Measurements from ENCODE around the gene ZNF512.

Gene ZNF512

DNA sequence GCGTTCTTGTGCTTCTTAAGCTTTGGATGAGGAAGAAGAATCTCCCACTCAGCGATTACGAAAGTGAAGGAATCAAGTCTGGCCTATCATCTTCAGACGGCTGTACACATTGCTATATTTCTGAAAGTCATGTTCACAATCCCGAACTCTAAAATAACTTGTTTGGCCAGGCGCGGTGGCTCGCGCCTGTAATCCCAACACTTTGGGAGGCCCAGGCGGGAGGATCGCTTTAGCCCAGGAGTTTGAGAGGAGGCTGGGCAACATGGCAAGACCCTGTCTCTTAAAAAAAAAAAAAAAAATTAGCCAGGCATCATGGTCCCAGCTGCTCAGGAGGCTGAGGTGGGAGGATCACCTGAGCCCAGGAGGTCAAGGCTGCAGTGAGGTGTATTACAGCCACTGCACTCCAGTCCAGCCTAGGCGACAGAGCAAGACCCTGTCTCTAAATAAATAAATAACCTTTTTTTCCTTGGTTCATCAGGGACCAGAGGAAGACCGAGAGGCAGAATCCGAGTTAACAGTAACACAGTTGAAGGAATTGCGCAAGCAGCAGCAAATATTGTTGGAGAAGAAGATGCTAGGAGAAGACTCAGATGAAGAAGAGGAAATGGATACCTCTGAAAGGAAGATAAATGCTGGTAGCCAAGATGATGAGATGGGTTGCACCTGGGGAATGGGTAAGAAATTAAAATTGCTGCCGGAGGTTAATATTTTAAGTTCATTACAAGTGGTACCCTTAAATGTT is 82.0 kb downstream of the ZNF512 start:
- peaks cover 18% of the 10 kb centered on the region; the same call in 1 of the 2 replicates for H3K36me3 ChIP-seq (ENCODE audit: insufficient read depth, low read length)
- H3K79me2 ChIP-seq (ENCODE audit: insufficient read depth, low read length) = peaks cover 49% of the 10 kb centered on the region
- peak overlapping the region; percentile 74 for H3K9ac ChIP-seq (ENCODE audit: low read depth, low read length, poor library complexity, severe bottlenecking)
- H3F3A ChIP-seq (ENCODE audit: low read depth) = no peaks in the 10 kb centered on the region
- no peaks in the 10 kb centered on the region for H3K9me2 ChIP-seq (replicated peaks; ENCODE audit: low read depth, low read length)
- H3K4me2 ChIP-seq (ENCODE audit: low read depth, low read length, poor library complexity, severe bottlenecking) = peak overlapping the region; percentile 83
- peaks cover 22% of the 10 kb centered on the region for H3K4me1 ChIP-seq (ENCODE audit: insufficient read depth, low read length, poor library complexity, severe bottlenecking)
- no peaks in the 10 kb centered on the region for H3K27me3 ChIP-seq (ENCODE audit: insufficient read depth, low read length, poor library complexity, severe bottlenecking)
- H3K4me3 ChIP-seq (ENCODE audit: low read length, poor library complexity, severe bottlenecking) = peak overlapping the region; percentile 85
- no peaks in the 10 kb centered on the region for H3K9me3 ChIP-seq (ENCODE audit: insufficient read depth, low read depth, low read length)
- H4K20me1 ChIP-seq (ENCODE audit: insufficient read depth, low read length, poor library complexity, severe bottlenecking) = no peaks in the 10 kb centered on the region
- H2AFZ ChIP-seq (ENCODE audit: low read length) = no peak overlapping the region
- TF ChIP-seq, protein P1, sequence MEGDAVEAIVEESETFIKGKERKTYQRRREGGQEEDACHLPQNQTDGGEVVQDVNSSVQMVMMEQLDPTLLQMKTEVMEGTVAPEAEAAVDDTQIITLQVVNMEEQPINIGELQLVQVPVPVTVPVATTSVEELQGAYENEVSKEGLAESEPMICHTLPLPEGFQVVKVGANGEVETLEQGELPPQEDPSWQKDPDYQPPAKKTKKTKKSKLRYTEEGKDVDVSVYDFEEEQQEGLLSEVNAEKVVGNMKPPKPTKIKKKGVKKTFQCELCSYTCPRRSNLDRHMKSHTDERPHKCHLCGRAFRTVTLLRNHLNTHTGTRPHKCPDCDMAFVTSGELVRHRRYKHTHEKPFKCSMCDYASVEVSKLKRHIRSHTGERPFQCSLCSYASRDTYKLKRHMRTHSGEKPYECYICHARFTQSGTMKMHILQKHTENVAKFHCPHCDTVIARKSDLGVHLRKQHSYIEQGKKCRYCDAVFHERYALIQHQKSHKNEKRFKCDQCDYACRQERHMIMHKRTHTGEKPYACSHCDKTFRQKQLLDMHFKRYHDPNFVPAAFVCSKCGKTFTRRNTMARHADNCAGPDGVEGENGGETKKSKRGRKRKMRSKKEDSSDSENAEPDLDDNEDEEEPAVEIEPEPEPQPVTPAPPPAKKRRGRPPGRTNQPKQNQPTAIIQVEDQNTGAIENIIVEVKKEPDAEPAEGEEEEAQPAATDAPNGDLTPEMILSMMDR (conservative IDR thresholded peaks at IDR 0.05; ENCODE audit: low read length) = no peak
- TF ChIP-seq EZH2phosphoT487 (IDR thresholded peaks at IDR 0.05; ENCODE audit: borderline replicate concordance) = no peak

DNA sequence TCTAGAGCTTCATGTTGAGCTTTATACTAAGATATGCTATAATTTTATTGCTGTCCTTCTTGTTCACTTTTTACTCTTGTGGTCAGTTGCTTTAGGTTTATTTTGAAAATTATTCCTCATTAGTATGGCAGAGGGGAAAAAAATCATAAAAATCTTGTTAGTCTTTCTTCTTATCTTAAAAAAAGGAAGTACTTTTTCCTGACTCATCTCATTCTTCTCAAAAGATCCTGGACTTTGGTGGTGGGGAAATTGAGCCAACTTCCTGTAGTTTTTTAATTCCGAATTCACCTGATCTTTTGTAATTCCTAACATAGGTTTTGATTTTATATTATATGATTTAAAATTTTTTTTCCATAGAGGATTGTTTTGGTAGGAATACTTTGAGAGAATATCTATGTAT is 84.6 kb downstream of the ZNF512 start:
- no peaks in the 10 kb centered on the region for H3F3A ChIP-seq (ENCODE audit: low read depth)
- H3K9me2 ChIP-seq (replicated peaks; ENCODE audit: low read depth, low read length) = no peaks in the 10 kb centered on the region
- peaks cover 12% of the 10 kb centered on the region for H3K4me1 ChIP-seq (ENCODE audit: insufficient read depth, low read length, poor library complexity, severe bottlenecking)
- H3K9me3 ChIP-seq (ENCODE audit: insufficient read depth, low read depth, low read length) = no peaks in the 10 kb centered on the region
- no peaks in the 10 kb centered on the region for H3K27me3 ChIP-seq (ENCODE audit: insufficient read depth, low read length, poor library complexity, severe bottlenecking)
- H3K79me2 ChIP-seq (ENCODE audit: insufficient read depth, low read length) = peaks cover 30% of the 10 kb centered on the region
- H3K4me2 ChIP-seq (ENCODE audit: low read depth, low read length, poor library complexity, severe bottlenecking) = peak overlapping the region; percentile 28
- H3K9ac ChIP-seq (ENCODE audit: low read depth, low read length, poor library complexity, severe bottlenecking) = no peak overlapping the region
- no peak overlapping the region for H2AFZ ChIP-seq (ENCODE audit: low read length)
- H3K36me3 ChIP-seq (ENCODE audit: insufficient read depth, low read length) = peaks cover 14% of the 10 kb centered on the region; the same call in 1 of the 2 replicates
- TF ChIP-seq, protein P1 (conservative IDR thresholded peaks at IDR 0.05; ENCODE audit: low read length) = no peak
- no peak for TF ChIP-seq EZH2phosphoT487 (IDR thresholded peaks at IDR 0.05; ENCODE audit: borderline replicate concordance)
- no peak overlapping the region for H3K4me3 ChIP-seq (ENCODE audit: low read length, poor library complexity, severe bottlenecking)
- H4K20me1 ChIP-seq (ENCODE audit: insufficient read depth, low read length, poor library complexity, severe bottlenecking) = no peaks in the 10 kb centered on the region

- Histone ChIP-seq H3K9me3 (ENCODE audit: insufficient read depth, low read depth, low read length) (no peaks in the 10 kb centered on the region), H3K4me2 (ENCODE audit: low read depth, low read length, poor library complexity, severe bottlenecking) (no peak overlapping the region), H3K36me3 (ENCODE audit: insufficient read depth, low read length) (peaks cover 26% of the 10 kb centered on the region), H3K9me2 (replicated peaks; ENCODE audit: low read depth, low read length) (no peaks in the 10 kb centered on the region), H2AFZ (ENCODE audit: low read length) (no peak overlapping the region), H3K4me1 (ENCODE audit: insufficient read depth, low read length, poor library complexity, severe bottlenecking) (no peaks in the 10 kb centered on the region), H3K4me3 (ENCODE audit: low read length, poor library complexity, severe bottlenecking) (no peak overlapping the region), H3K9ac (ENCODE audit: low read depth, low read length, poor library complexity, severe bottlenecking) (no peak overlapping the region), H4K20me1 (ENCODE audit: insufficient read depth, low read length, poor library complexity, severe bottlenecking) (no peaks in the 10 kb centered on the region), H3K27me3 (ENCODE audit: insufficient read depth, low read length, poor library complexity, severe bottlenecking) (no peaks in the 10 kb centered on the region), H3F3A (ENCODE audit: low read depth) (no peaks in the 10 kb centered on the region), H3K79me2 (ENCODE audit: insufficient read depth, low read length) (no peaks in the 10 kb centered on the region)
- TF ChIP-seq EZH2phosphoT487 (IDR thresholded peaks at IDR 0.05; ENCODE audit: borderline replicate concordance) = no peak
- TF ChIP-seq, protein P1 (conservative IDR thresholded peaks at IDR 0.05; ENCODE audit: low read length) = no peak
Observed at GRCh38 chr2:27671235-27671634, 88.4 kb downstream of the ZNF512 start.
